Endothelial cell of umbilical vein (primary cell): ENCODE measurements around the gene MECR.

ENCODE experiments used
- CTCF ChIP-seq, 2 donors: IDR thresholded peaks; 1 replicate in 1 of 2; 2 replicates in 1 of 2; pipeline ENCODE4 v1.5.1; 2011; ENCODE audit warnings: low read length in 2 of 2, mild to moderate bottlenecking in 2 of 2, moderate library complexity in 2 of 2, control low read depth in 1 of 2, inconsistent platforms in 1 of 2, low read depth in 1 of 2; ENCODE audit not compliant: insufficient read depth in 1 of 2; ENCODE audit errors: extremely low read depth in 1 of 2
- POLR2A ChIP-seq: IDR thresholded peaks from 2 replicates; pipeline ENCODE4 v1.6.1; 2012; ENCODE audit warnings: low read depth, mild to moderate bottlenecking, control low read depth, low read length

- TF ChIP-seq CTCF (IDR thresholded peaks at IDR 0.05; ENCODE audit: extremely low read depth in 1 of 2, insufficient read depth in 1 of 2, low read depth in 1 of 2, low read length in 2 of 2) (peak; percentile 62 to 83), POLR2A (no peak)
Observed at GRCh38 chr1:29235955-29236711, 5.4 kb upstream of the MECR start, which contains the start of gene PTPRU.
